ENCODE results near the gene SEC14L1.

DNA sequence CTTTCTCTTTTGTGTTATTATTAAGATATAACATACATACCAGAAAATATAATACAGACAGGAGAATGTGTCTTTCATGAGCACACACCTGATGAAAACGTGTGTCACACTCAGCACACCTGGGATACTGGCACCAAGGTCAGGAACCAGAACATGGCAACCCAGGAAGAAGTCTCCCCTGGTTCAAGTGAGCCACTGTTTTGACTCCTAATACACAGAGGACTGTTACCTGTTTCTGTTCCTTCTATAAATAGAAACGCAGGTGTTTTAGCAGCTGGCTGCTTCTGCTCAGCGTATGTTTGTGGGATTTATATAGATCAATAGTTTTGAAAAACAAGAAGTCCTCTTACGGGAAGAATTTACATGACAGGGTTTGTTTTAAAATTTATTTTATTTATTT lies 3.5 kb downstream of the SEC14L1 start:
- TF ChIP-seq, protein P1, sequence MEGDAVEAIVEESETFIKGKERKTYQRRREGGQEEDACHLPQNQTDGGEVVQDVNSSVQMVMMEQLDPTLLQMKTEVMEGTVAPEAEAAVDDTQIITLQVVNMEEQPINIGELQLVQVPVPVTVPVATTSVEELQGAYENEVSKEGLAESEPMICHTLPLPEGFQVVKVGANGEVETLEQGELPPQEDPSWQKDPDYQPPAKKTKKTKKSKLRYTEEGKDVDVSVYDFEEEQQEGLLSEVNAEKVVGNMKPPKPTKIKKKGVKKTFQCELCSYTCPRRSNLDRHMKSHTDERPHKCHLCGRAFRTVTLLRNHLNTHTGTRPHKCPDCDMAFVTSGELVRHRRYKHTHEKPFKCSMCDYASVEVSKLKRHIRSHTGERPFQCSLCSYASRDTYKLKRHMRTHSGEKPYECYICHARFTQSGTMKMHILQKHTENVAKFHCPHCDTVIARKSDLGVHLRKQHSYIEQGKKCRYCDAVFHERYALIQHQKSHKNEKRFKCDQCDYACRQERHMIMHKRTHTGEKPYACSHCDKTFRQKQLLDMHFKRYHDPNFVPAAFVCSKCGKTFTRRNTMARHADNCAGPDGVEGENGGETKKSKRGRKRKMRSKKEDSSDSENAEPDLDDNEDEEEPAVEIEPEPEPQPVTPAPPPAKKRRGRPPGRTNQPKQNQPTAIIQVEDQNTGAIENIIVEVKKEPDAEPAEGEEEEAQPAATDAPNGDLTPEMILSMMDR (IDR thresholded peaks at IDR 0.05; ENCODE audit: low read length), result no peak
- no peak for TF ChIP-seq EZH2 (optimal IDR thresholded peaks at IDR 0.05; ENCODE audit: low read depth, low read length)
